HUES48 (cell line): ENCODE measurements around the gene VPS33B.
"Not testable (repeated sequence)": the region's sequence is repeated elsewhere in the genome, so short reads cannot be mapped to it uniquely, and the experiment has no call there.

ENCODE experiments used
- H3K27ac ChIP-seq: one replicate; pipeline ENCODE4 v1.7.0; 2013; ENCODE audit warnings: low read depth, low read length, inconsistent platforms
- H3K27me3 ChIP-seq: 2 replicates; pipeline ENCODE4 v1.6.1; 2013; ENCODE audit warnings: mild to moderate bottlenecking, low read length; ENCODE audit not compliant: control insufficient read depth, insufficient read depth
- H3K36me3 ChIP-seq: 2 replicates; pipeline ENCODE4 v1.6.1; 2013; ENCODE audit warnings: low read length; ENCODE audit not compliant: control insufficient read depth, insufficient read depth
- H3K4me1 ChIP-seq: 2 replicates; pipeline ENCODE4 v1.6.1; 2013; ENCODE audit warnings: mild to moderate bottlenecking, low read length; ENCODE audit not compliant: control insufficient read depth, insufficient read depth
- H3K4me3 ChIP-seq: 2 replicates; pipeline ENCODE4 v1.5.1; 2013; ENCODE audit warnings: mild to moderate bottlenecking, low read depth, low read length
- H3K9ac ChIP-seq: 2 replicates; pipeline ENCODE4 v1.6.1; 2013; ENCODE audit warnings: mild to moderate bottlenecking, low read depth, low read length, moderate library complexity
- H3K9me3 ChIP-seq: 2 replicates; pipeline ENCODE4 v1.6.1; 2013; ENCODE audit warnings: low read length; ENCODE audit not compliant: control insufficient read depth, insufficient read depth

VPS33B gene

GRCh38 chr15:91051248-91051647 lies 28.9 kb upstream of the VPS33B start:
- no peak overlapping the region for H3K9ac ChIP-seq
- no peak overlapping the region for H3K27ac ChIP-seq
- H3K4me1 ChIP-seq = 0 out of 2 replicates have a peak, but pooled peaks cover 2% of the 10 kb centered on the region
- no peak overlapping the region for H3K4me3 ChIP-seq
- no peaks in the 10 kb centered on the region for H3K36me3 ChIP-seq
- H3K9me3 ChIP-seq = no peaks in the 10 kb centered on the region
- H3K27me3 ChIP-seq = no peaks in the 10 kb centered on the region; the same call in 1 of the 2 replicates

GRCh38 chr15:91050128-91050455 lies 27.7 kb upstream of the VPS33B start:
- H3K4me1 ChIP-seq = no peaks in the 10 kb centered on the region

GRCh38 chr15:91049378-91050127 lies 27.2 kb upstream of the VPS33B start:
- H3K4me3 ChIP-seq = no peak overlapping the region
- H3K4me1 ChIP-seq = no peaks in the 10 kb centered on the region
- no peak overlapping the region for H3K27ac ChIP-seq
- H3K9me3 ChIP-seq = no peaks in the 10 kb centered on the region
- H3K27me3 ChIP-seq = no peaks in the 10 kb centered on the region
- no peak overlapping the region for H3K9ac ChIP-seq
- no peaks in the 10 kb centered on the region for H3K36me3 ChIP-seq

More at GRCh38 chr15:91050128-91050455, 27.7 kb upstream of the VPS33B start:
- H3K27me3 ChIP-seq = no peaks in the 10 kb centered on the region
- H3K27ac ChIP-seq = no peak overlapping the region
- H3K9ac ChIP-seq = no peak overlapping the region
- no peak overlapping the region for H3K4me3 ChIP-seq
- no peaks in the 10 kb centered on the region for H3K36me3 ChIP-seq
- H3K9me3 ChIP-seq = no peaks in the 10 kb centered on the region

GRCh38 chr15:91047545-91048199 lies 25.3 kb upstream of the VPS33B start:
- Histone ChIP-seq H3K4me1 (no peaks in the 10 kb centered on the region), H3K27me3 (no peaks in the 10 kb centered on the region), H3K9me3 (no peaks in the 10 kb centered on the region), H3K4me3 (no peak overlapping the region), H3K36me3 (no peaks in the 10 kb centered on the region), H3K9ac (no peak overlapping the region), H3K27ac (no peak overlapping the region)

GRCh38 chr15:91046056-91046455 lies 23.7 kb upstream of the VPS33B start:
- H3K27me3 ChIP-seq, H3K9ac ChIP-seq, H3K27ac ChIP-seq, H3K36me3 ChIP-seq, H3K4me3 ChIP-seq, H3K9me3 ChIP-seq, H3K4me1 ChIP-seq: not testable (repeated sequence)

- no peak overlapping the region for H3K27ac ChIP-seq
- no peaks in the 10 kb centered on the region for H3K9me3 ChIP-seq
- H3K36me3 ChIP-seq = no peaks in the 10 kb centered on the region
- no peaks in the 10 kb centered on the region for H3K4me1 ChIP-seq
- H3K4me3 ChIP-seq = no peak overlapping the region
- H3K27me3 ChIP-seq = no peaks in the 10 kb centered on the region
- no peak overlapping the region for H3K9ac ChIP-seq
These were observed 22.7 kb upstream of the VPS33B start for GRCh38 chr15:91045065-91045464.

GRCh38 chr15:91043202-91043874 lies 20.9 kb upstream of the VPS33B start:
- Histone ChIP-seq H3K9me3 (no peaks in the 10 kb centered on the region), H3K4me3 (no peak overlapping the region), H3K36me3 (no peaks in the 10 kb centered on the region), H3K4me1 (no peaks in the 10 kb centered on the region), H3K27me3 (no peaks in the 10 kb centered on the region), H3K27ac (no peak overlapping the region), H3K9ac (no peak overlapping the region)

GRCh38 chr15:91040856-91041255 lies 18.5 kb upstream of the VPS33B start:
- Histone ChIP-seq H3K4me1 (no peaks in the 10 kb centered on the region), H3K36me3 (no peaks in the 10 kb centered on the region), H3K4me3 (no peak overlapping the region), H3K9ac (no peak overlapping the region), H3K9me3 (no peaks in the 10 kb centered on the region), H3K27me3 (no peaks in the 10 kb centered on the region), H3K27ac (no peak overlapping the region)

- H3K4me1 ChIP-seq = no peaks in the 10 kb centered on the region
- H3K9me3 ChIP-seq = no peaks in the 10 kb centered on the region
- H3K9ac ChIP-seq = no peak overlapping the region
These were observed 17.6 kb upstream of the VPS33B start for GRCh38 chr15:91039996-91040395.

GRCh38 chr15:91032919-91033803 lies 10.8 kb upstream of the VPS33B start:
- Histone ChIP-seq H3K36me3 (no peaks in the 10 kb centered on the region), H3K4me1 (no peaks in the 10 kb centered on the region; the same call in 1 of the 2 replicates), H3K4me3 (no peak overlapping the region), H3K9me3 (no peaks in the 10 kb centered on the region), H3K9ac (no peak overlapping the region), H3K27me3 (no peaks in the 10 kb centered on the region), H3K27ac (no peak overlapping the region)

More at GRCh38 chr15:91039996-91040395, 17.6 kb upstream of the VPS33B start:
- Histone ChIP-seq H3K36me3 (no peaks in the 10 kb centered on the region), H3K4me3 (no peak overlapping the region), H3K27me3 (no peaks in the 10 kb centered on the region), H3K27ac (no peak overlapping the region)
